T-helper 2 cell (primary cell): ENCODE measurements around the gene SRCIN1.
"Not testable (repeated sequence)": the region's sequence is repeated elsewhere in the genome, so short reads cannot be mapped to it uniquely, and the experiment has no call there.

ENCODE experiments used
- DNase-seq, 5 experiments: peaks; one replicate each; pipeline versions ENCODE4 v3.0.0 to v3.0.0-alpha.2; 2012 to 2022

The SRCIN1 gene

DNA sequence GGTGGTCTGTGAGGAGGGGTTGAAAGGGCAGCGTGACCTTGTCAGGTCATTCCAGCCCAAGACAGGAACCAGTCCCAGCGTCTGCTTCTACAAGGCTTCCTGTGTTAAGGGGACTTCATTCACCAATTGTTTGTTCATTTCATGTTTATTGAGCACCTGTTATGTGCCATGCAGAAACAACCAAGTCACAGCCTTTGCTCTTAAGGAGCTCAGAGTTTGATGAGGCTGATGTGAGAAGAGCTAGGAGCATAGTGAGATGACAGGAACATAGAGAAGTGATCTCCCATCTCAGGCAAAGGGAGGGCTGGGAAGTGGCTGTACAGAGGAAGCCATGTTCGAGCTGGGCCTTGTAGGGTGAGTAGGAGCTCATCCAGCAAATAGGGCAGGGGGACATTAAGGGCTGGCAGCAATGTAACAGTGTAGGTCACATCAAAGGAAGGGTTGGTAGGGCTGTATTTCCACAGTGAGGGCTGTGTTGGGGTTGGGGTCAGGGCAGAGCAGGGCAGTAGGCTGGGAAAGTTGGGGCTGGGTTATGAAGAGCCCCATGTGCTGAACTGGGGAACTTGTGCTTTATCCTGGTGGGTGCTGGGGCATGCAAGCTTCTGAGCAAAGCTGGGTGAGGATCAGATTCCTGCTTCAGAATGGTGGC, 97.7 kb downstream of the SRCIN1 start:
- DNase-seq, result no peak

DNA sequence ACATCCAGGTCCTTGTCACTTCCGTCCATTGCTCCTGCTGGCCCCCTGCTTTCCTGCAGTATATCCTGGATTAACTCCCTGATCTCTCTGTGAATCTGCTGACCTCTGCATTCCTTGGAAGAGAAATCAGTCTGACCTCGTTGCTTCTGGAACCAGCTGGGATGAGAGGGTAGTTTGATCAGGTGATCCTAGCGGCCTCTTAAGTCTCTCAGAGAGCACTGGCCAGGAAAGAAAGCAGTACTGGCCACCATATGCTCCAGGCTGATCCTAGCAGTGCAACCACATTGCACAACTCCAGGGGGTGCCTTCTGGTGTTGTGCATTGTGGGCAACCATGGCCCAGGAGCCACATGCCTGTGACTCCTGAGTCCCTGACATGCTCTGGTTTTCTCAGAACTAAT, 98.3 kb downstream of the SRCIN1 start:
- no peak for DNase-seq

DNA sequence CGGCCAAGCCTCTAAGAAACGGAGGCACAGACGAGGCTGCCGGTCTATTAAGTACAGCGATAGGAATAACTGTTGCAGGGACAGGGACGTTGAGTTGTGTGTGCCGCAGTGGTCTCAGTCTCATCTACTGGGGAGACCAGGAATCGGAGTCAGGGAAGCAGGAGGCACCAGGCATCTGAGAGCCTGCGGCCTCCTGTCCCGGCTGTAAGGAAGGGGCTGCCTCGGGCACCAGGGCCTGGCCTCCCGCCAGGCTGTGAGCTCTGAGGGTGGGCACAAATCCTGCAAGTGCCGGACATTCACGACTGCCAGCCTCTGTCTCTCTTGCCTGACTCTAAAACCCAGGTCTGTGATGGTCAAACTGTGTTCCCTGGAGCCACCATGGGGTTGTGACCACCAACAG, 101.5 kb downstream of the SRCIN1 start:
- DNase-seq, result no peak

DNA sequence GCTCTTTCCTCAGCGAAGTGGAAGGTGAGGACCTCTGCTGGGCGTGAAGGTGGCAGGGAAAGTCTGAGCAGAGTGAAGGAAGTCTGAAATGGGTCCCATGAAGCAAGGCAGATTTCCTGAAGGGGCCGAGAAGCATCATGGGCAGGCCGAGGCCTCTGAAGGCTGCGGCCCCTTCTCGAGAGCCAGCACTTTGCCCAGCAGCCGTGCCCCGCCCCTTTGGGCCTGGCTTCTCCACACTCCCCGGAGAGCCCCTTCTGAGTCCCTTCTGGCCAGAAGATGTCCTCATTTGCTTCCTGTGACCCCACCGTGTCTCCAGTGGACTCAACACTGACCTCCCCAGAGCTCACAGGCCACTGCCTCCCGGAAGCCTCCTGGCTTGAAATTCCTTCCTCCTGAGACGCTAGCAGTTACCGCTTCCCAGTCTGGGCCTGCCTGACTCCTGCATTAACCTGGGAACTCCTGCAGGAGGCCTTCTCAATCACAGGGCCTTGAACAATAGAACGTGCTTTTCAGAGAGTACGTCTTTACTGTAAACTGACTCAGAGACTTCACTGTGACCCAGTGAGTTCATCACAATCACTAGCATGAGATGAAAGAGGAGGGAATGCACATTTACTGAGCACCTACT, 102.4 kb downstream of the SRCIN1 start:
- DNase-seq, result not testable (repeated sequence)

DNA sequence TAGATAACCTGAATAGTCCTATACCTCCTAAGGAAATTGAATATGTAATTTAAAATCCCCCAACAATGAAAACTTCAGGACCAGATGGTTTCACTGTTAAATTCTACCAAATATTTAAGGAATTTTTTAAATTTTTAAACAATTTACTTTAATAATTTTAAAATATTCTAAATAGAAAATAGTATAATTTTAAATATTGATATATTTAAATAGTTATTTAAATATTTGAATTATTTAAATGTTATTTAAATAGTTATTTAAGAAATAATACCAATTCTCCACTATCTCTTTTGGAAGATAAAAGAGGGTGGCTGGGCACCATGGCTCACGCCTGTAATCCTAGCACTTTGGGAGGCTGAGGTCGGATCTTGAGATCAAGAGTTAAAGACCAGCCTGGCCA, 104.0 kb downstream of the SRCIN1 start:
- not testable (repeated sequence) for DNase-seq

DNA sequence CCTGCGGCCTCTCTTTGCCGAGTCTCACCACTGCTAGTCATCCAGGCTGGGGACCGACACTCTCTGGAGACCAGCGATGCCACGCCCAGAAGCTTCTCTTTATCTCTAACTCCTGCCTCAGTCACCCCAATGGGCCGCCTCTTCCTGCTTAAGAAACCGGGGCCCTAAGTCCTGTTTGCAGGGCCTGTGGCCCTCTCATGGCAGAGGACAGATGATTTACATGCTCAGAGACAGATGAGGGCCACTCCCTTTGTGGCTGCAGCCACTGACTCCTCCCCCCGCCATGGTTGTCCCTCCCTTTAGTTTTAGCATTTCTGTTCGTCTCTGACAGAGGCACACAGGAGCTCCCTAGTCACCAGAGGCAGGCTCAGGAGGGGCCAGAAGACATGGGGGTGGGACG, 106.5 kb downstream of the SRCIN1 start:
- not testable (repeated sequence) for DNase-seq

DNA sequence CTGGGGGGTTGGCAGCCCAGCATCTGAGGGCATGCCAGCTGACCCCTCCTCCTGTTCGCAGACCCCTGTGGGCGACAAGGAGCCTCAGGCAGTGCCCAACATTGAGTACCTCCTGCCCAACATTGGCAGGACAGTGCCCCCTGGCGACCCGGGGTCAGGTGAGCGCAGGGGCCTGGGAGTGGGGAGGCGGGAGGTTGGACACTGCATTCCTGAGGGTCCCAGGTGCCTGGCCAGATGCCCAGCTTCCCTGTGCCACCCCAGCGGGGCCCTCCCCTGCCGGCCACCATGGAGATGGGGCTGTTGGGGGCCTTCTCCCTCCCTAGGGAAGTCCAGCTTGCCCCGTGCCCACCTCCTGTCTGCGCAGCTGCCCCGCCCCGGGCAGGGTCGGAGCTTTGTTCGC, 107.4 kb downstream of the SRCIN1 start:
- DNase-seq, result no peak

DNA sequence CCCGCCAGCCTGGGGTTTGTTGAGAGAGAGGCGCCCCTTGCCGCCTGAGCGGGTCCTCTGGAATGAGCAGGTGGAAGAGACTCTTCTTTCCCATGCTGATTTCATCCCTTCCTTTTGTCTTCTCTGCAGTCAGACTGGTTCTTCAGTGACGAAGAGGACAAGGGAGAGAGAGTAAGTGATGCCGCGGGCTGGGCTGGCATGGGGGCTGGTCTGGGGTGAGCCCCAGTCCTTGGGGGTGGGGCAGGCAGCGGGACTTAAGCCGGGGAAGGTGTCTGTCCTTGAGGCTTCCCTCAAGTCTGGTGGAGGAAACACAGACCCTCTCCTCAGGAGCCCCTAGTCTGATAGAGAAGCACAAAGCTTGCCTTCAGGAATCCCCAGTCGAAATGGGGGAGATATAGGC, 108.1 kb downstream of the SRCIN1 start:
- not testable (repeated sequence) for DNase-seq

DNA sequence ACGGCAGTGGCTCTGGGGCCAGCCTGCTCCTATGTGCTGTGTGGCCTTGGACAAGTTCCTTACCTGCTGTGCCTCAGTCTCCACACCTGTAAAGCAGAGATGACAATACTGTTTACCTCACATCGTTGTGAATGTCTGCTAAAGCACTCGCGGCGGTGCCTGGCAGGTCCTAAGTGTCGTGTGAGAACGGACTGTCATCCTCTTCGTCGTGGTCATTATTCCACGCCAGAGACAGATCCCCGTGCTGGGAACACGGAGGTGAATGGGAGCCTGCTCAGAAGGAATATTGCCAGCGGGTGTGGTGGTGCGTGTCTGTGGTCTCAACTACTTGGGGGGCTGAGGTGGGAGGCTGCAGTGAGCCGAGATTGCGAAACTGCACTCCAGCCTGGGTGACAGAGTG, 111.6 kb downstream of the SRCIN1 start:
- DNase-seq, result not testable (repeated sequence)

DNA sequence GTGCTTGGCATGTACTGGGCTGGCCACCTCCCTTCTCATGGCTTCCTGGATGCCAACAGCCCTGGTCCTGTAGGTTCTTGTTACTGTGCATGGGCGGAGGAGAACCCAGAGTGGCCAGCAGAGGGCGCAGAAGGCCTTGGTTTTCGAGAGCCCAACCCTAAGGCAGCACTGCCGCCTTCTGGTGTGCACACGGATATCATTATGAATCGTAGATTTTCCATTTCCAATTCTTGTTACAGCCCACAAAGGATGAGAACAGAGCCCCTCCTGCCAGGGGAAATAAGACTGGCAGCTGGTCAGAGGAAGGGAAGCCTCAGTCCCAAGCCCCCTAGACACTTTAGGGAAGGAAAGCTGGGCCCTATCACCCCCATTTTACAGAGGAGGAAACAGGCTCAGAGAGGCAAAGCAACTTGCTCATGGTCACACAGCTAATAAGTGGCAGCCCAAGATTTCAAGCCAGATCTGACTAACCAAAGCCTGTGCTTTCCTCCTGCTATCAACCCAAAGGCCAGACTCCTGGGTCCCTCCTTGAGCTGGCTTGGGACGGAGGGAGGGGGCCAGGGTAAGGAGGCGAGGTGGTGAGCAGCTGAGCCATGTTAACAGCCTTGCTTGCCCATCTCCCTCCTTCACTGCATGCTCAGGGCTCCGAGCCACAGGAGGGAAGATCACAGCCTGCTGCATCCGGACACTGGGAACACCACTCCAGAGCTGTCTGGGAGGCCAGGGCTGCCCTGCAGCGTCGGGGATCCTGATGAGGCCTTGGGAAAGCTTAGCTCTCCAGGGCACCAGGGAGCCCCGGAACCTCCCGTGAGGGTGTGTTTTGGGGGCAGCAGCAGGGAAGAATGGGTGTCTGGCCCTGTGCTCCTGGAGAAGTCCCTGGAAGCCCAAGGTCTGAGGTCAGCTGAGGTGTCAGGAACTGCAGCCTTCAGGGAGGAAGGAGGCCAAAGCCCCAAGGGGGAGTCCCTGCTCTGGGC, 113.4 kb downstream of the SRCIN1 start:
- peak; percentile 67 to 93 (median 82) for DNase-seq

DNA sequence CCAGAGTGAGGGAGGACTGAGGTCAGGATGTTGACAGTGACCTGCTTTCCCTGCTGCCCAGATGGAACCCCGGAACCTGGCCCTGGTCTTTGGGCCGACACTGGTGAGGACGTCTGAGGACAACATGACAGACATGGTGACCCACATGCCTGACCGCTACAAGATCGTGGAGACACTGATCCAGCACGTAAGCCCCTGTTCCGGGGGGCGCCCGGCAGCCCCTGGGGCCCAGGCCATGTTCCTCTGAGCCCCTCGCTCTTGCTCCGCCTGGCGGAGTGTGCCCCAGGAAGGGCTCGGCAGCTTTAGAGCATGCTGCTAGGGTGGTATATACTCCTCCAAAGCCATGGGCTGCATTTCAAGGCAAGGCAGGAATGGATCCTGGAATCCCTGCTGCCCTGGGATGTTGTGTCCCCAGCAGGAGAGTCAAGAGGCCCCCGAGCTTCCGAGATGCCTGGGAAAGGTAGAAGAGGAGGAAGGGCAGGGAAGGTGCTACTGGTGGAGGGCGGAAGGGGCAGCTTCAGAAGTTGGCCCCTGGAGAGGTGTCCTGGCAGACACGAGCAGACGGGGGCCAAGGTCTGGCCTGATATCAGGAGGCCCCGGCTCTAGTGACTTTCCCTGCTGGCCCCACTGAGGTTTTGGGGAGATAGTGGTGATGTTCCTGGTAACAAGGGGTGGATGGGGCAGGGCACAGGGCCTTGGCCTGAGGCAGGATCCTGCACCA, 114.2 kb downstream of the SRCIN1 start:
- DNase-seq, result not testable (repeated sequence)

DNA sequence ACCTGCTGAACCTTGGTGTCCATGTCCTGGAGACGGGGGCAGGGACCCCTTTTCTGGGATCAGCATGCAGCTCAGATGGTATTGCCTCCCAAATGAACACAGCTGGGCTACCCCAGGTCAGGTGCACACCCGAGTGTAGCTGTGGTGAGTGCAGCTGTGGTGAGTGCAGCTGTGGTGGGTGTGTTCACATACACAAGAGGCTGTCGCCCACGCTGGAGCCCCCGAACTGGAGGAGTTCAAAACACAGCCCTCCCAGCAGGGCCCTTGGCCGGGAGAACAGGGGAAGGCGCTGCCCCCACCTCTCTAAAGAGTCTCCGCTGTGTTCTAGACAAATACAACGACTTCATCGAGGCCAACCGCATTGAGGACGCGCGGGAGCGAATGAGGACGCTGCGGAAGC, 116.0 kb downstream of the SRCIN1 start:
- DNase-seq, result not testable (repeated sequence)

DNA sequence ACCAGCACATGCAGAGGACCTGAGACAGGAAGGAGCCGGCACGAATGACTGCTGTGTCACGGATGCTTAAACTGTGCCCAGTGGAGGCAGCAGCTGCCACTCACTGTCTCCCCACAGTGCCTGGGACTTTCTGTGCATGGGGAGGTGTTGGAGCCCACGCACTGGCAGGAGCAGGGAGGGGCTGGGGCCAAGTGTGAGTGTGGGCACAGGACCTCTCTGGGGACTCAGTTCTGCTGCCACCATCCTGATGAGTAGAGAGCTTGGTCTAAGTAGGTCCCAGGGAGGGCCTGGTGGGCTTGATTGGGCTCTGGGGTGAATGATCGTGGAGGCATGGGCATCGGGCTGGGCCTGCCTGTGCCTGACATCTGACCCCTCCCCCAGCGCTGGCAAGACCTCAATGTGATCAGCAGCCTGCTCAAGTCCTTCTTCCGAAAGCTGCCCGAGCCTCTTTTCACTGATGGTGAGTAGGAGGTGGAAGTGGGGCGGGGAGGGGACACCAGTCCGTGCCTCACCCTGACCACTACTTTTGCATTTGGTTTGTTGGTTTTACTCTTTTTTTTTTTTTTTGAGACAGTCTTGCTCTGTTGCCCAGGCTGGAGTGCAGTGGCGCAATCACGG, 120.0 kb downstream of the SRCIN1 start:
- peak in 3 of 5 experiments; percentile 8 to 67 (median 25) for DNase-seq

DNA sequence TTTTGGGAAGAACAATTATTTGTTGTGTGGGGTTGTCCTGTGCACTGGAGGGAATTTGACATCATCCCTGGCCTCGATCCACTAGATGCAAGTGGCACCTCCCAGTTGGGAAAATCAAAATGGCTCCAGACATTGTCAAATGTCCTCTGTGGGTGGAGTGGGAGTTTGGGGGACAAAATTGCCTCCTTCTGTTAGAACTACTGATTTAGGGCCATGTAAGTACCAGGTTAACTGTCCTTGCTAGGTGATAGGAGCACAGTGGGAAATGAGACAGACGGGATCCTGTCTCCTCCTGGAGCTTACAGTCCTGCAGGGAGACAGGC, 120.6 kb downstream of the SRCIN1 start:
- DNase-seq, result no peak

DNA sequence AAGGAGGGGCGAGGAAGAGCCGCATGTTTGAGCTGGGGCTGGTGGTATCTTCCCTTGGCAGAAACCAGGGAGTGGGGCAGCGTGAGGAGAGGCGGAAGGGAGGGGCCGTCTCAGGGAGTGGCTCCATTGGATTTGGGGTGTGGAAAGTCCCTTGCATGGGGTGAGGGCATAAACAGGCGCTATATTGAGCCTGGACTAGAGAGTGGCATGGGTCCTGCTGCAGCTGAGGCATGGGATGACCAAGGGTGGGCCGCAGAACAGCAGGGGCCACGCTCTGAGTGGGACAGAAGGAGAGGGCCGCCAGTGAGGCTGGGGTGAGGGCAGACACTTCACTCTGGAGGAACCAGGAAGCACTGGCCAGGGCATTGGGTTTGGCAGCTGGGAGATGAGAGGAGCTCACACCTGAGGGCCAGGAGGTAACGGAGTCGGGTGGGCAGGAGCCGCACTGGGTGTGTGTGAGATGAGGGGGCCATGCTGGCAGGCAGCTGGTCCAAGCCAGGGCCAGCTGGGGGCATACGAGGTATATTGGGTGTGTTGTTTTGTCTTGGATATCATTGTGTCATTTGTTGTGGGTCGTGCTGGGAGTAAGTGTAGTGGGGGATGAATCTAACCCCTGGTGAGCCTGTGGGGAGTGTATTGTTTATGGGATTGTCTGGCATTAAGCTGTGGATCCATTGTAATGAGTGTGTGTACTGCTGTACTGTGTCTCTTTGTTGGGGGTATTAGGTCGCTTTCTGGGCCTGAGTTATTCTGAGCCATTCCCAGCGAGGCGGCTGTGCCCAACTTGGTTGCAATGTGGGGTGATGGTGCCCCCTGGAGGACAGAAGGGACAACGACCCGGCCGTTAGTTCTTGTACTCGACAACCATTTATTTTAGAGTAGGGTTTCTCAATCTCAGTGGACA, 121.3 kb downstream of the SRCIN1 start:
- peak in 3 of 5 experiments; percentile 30 to 55 (median 48) for DNase-seq

DNA sequence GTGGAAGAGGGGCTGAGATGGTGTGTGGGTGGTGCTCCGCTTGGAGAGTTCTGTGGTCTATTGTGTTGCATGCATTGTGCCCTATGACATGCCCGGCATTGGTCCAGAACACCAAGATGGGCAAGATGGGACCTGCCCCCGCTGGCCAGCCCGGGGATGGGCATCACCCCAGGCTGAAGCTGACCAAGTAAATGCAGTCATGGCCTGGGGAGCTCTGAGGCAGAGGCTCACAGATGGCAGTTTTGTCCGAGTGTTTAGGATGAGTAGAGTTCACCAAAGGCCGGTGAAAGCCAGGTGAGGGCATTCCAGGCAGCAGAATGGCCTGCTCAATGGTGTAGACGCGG, 123.1 kb downstream of the SRCIN1 start:
- DNase-seq, result not testable (repeated sequence)

DNA sequence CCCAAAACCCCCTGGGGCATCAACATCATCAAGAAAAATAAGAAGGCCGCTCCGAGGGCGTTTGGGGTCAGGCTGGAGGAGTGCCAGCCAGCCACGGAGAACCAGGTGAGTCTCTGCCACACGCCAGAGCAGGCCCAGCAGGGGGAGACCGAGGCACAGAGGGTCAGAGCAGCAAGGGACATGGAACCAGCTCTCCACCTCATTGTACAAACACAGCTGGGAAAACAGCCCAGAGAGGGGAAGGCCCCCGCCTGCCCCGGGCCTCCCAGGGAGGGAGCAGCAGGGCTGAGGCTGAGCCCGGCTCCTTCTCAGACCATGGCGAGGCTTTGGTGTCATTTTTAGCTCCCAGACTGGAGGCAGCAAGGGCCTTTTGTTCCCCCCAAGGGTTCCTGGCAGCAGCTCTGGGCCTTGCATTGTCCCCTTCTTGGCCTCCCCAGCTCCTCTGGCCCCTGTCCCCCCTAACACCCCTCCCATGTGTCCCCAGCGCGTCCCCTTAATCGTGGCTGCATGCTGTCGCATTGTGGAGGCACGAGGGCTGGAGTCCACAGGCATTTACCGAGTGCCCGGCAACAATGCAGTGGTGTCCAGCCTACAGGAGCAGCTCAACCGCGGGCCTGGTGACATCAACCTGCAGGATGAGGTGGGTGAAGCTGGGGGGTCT, 123.6 kb downstream of the SRCIN1 start:
- DNase-seq, result not testable (repeated sequence)
